HS-5 (cell line): ENCODE data around the gene MYADM.
"Not testable (repeated sequence)": the region's sequence is repeated elsewhere in the genome, so short reads cannot be mapped to it uniquely, and the experiment has no call there.

Experiments used
- DNase-seq: peaks from one replicate; pipeline ENCODE4 v3.0.0-alpha.2; 2012; ENCODE audit warnings: low read depth

Gene MYADM

GRCh38 chr19:53868892-53869804 is 1.5 kb downstream of the MYADM start:
- no peak for DNase-seq

GRCh38 chr19:53869805-53870484 is 2.3 kb downstream of the MYADM start:
- DNase-seq = not testable (repeated sequence)

GRCh38 chr19:53870485-53870844 is 2.8 kb downstream of the MYADM start:
- DNase-seq = no peak

GRCh38 chr19:53871454-53871853 is 3.8 kb downstream of the MYADM start:
- no peak for DNase-seq

GRCh38 chr19:53872762-53873161 is 5.1 kb downstream of the MYADM start:
- no peak for DNase-seq

GRCh38 chr19:53873773-53874605 is 6.3 kb downstream of the MYADM start:
- DNase-seq = no peak

GRCh38 chr19:53874606-53874990 is 6.9 kb downstream of the MYADM start:
- DNase-seq = no peak

- no peak for DNase-seq
Measured at GRCh38 chr19:53875602-53876325, 8.1 kb downstream of the MYADM start.

- no peak for DNase-seq
Measured at GRCh38 chr19:53876651-53877224, 9.1 kb downstream of the MYADM start.

GRCh38 chr19:53877361-53877766 is 9.7 kb downstream of the MYADM start:
- no peak for DNase-seq

- no peak for DNase-seq
Measured at GRCh38 chr19:53878776-53879139, 11.1 kb downstream of the MYADM start.

GRCh38 chr19:53879140-53880081 is 11.7 kb downstream of the MYADM start:
- no peak for DNase-seq

GRCh38 chr19:53880711-53881481 is 13.2 kb downstream of the MYADM start:
- DNase-seq = no peak

- no peak for DNase-seq
Measured at GRCh38 chr19:53881482-53882390, 14.1 kb downstream of the MYADM start, which contains the start of gene PRKCG. Gene PRKCG, plus strand, starts transcription at chr19:53882197. Its CDS starts 298 bp downstream, at chr19:53882495.

GRCh38 chr19:53882391-53883050 is 14.8 kb downstream of the MYADM start:
- DNase-seq = no peak

GRCh38 chr19:53883231-53883661 is 15.6 kb downstream of the MYADM start:
- no peak for DNase-seq

- no peak for DNase-seq
Measured at GRCh38 chr19:53883741-53884140, 16.1 kb downstream of the MYADM start.

GRCh38 chr19:53884256-53884655 is 16.6 kb downstream of the MYADM start:
- no peak for DNase-seq
